Stimulated activated naive CD8-positive, alpha-beta T cell treated with anti-CD3 and anti-CD28 coated beads, Interleukin-15, Interleukin-2, amounts not matched to agents 100 U/mL and 50 U/mL, for 24 hours (primary cell): ENCODE results near the gene CASTOR1.

Experiments
- ATAC-seq: fragments of 150-1000 bp; cut with Tn5 transposase; one replicate; pipeline ENCODE4 v1.10.0; 2021
- DNase-seq: peaks from one replicate; pipeline ENCODE4 v3.0.0; 2021

The CASTOR1 gene

DNA sequence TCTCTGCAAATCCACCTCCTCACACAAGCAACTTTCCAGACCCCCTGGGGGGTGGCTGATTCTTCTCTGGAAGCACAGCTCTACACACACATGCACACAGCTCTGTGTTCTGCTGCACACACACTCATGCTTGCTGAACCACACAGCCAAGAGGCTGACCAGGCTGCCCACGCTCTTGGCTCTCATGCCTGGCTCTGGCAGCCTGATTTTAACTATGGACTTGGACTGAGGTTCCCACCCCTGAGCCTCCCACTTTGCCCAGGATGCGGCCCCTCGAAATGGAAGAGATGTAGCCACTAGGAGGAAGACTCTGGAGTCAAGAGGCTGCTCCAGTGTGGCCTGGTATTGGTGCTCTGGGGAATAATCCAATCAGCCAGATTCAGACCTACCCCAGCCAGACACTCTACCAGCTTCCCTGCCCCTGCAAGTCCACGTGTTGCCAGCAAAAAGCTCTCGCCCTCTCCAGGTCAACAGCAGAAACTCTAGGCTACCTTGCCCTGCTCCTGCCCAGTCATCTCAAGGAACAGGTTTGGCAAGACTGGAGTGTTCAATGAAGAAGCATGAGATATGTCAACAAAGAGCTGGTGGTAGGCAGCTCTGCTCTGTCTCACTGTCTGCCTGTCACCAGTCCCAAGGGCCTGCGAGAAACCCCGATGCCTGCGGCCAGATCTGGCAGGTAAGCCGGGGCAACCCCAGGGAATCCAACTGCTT lies 8.8 kb upstream of the CASTOR1 start:
- no peak for ATAC-seq
- DNase-seq: no peak

DNA sequence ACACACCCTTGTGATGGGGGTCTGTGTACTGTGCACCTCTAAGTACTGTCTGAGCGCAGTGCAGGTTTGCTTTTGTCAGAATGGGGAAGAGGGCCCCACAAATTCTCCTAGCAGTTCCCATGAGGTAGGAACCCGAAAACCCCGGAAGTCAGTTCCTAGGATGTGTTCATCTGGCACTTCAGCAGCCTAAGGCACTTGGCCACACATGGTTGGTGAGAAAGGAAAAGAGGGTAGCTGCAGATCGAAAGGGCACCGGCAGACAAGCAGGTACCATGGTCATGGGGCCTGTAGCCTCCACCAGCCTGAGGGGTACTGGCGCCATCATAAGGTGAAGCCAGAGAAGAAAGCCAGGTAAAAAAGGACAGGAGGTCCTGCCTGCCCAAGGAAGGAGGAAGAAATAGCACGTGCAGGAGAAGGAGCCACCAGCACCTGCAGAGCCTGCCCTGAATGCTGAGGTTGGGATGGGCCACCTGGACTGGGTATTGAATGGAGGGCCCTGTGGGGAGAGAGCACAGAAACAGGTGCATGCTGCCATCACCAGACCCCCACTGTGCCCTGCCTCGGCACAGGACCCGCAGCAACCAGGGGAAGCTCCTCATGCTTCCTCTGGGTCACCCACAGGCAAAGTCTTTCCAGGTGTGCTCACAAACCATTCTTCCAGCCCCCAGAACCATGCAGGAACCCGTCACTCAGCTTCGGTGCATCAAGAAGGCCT lies 8.1 kb upstream of the CASTOR1 start:
- no peak for DNase-seq
- no peak for ATAC-seq

- no peak for ATAC-seq
These were observed 7.5 kb upstream of the CASTOR1 start for GRCh38 chr22:30296833-30297232.

GRCh38 chr22:30296324-30296723 lies 7.0 kb upstream of the CASTOR1 start:
- ATAC-seq: no peak
- no peak for DNase-seq

More at GRCh38 chr22:30296833-30297232, 7.5 kb upstream of the CASTOR1 start:
- DNase-seq: no peak

GRCh38 chr22:30295576-30295975 lies 6.3 kb upstream of the CASTOR1 start:
- ATAC-seq (no peak), DNase-seq (no peak)

DNA sequence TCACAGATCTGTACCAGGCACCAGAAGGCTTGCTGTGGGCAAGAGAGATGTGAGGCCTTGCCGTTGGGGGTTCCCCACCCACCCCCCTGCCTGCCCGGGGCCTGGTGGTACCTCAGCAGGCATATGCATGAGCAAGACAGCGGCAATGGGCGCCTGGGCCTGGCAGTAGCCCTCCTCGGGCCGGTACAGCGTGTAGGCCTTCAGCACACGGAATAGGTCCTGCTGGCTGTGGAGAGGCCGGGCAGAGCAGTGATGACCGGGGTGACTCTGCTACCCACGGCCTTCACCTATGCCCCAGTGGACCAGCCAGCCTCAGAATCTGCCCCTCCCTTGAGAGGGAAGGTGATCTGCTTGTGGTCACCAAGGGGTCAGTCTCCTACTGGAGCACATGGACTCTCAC lies 5.5 kb upstream of the CASTOR1 start:
- ATAC-seq: no peak
- no peak for DNase-seq

DNA sequence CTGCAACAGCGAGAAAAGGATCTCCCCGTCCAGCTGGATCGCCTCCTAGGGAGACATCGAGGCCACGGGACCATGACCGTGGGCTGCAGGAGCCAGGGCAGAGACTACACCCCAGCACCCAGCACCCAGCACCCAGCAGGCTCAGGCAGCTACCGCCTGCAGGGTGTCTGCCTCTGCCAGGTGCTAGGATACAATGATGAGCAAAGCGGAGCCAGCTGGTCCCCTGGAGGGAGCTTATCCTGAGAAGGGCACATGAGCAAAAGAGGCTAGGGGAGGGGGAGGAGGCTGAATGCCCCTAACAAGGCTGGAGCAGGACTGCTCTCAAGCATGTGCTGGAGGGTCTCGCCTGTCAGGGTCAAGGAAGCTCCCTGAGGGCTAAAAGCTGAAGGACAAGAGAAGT lies 4.8 kb upstream of the CASTOR1 start:
- ATAC-seq (no peak), DNase-seq (no peak)

- DNase-seq (no peak), ATAC-seq (no peak)
These were observed 3.7 kb upstream of the CASTOR1 start for GRCh38 chr22:30293026-30293425.

DNA sequence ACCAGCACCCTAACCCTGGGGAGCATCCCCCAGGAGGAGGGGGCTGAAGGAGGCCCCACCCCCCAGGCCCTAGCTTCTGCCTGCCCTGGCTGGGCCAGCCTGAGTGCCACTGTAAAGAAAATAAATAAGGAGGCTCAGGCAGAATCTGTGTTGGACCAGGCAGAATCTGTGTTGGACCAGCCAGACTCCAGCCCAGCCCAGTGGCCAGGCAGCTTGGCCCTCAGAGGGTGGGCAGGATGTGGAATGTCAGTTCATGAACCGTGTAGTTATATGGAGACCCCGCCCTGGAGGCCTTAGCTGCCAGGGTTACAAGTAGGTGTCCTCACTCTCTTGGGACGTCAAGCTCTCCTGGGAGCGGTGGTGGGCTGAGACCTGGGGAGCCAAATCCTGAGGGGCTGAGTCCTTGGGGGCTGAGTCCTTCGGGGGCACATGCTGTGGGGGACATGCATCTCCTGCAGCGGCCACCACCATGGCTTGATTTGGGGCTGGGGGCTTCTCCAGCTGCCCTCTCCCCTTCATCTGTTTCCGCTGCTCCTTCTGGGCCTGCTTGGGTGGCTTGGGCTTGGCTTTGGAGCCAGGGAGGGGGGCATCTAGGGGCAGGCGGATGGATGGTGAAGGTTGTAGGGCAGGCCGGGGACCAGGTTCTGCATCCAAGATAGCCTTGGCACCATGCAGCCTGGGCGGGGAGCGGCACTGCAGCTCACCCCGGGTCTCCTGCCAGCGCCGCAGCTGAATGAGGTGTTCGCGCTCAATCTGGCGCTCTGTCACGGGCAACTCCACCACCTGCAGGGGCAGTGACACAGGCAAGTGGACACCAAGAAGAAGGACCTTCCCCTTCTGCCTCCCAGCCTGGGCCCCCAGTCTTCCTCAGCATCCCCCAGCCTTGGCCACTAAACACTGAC lies 3.0 kb upstream of the CASTOR1 start:
- no peak for ATAC-seq
- no peak for DNase-seq

DNA sequence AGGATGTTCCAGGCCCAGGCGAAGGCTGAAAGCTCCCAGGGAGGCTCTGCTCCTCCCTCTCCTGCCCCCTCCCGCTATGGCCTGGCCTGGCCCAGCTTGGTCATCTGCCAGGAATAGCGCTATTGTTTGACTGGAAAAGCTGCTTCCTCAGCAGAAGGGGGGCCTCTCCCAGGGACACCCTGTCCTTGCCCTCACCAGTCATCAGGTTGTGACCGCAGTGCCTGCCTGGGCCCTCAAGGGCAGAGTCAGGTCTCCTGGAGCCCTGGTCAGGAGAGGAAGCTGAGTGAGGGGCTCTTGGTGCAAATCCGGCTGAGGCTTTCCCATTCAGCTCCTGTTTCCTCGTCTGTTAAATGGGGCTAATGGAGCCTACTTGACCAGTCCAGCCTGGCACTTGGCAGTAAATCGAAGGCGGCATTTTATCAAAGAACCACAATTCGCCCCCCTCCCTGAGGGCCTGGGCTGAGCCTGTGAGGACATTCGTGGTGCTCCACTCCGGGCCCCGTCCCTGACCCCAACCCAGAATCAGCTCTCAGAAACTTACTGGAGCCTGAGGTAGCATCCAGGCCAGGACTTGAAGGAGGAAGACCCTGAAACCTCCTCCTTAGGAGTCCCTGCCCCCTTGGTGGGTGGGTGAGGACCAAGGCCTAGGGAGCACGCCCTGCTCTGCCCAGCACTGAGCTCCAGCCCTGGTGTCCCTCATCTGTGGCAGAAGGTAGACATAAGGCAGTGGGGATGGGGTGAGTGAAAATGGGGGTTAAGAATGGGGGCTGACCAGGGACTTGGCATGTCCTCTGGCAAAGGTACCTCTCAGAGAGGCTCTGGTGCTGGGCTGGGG lies 2.0 kb upstream of the CASTOR1 start:
- no peak for ATAC-seq
- no peak for DNase-seq

DNA sequence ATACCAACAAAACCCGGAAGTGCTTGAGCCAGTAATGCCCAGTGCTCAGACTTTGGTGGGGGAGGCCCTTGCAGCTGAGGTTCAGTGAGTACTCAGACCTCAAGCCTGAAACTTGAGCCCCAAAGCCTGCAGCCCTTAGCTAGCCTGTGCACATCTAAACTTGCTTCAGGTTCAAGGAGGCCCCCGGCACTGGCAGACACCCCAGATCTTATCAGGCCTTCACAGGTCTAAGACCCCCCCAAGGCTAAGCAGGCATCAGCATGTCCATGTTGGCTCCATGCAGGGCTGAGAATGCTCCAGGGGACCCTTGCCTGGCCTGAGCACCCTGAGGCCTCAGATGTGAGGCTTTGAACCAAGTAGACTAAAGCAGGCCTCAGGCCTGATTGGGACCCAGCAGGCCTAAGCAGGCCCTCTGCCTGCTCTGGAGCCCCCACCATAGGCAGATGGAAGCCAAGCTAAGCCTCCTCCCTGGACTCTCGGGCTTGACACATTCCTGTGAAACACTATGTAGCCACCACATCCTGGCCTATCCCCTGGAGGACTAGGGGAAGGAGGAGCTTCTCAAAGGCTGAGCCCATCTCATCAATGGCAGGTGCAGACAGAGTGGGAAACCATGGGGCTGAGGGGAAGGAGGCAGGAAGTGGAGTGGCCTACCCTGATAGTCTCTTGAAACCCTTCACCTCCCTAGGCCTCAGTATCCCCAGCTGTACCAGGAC lies 1.2 kb upstream of the CASTOR1 start:
- no peak for ATAC-seq
- DNase-seq: no peak

- no peak for DNase-seq
- peak; percentile 14 for ATAC-seq
These were observed 642 bp upstream of the CASTOR1 start for GRCh38 chr22:30289980-30290313.

DNA sequence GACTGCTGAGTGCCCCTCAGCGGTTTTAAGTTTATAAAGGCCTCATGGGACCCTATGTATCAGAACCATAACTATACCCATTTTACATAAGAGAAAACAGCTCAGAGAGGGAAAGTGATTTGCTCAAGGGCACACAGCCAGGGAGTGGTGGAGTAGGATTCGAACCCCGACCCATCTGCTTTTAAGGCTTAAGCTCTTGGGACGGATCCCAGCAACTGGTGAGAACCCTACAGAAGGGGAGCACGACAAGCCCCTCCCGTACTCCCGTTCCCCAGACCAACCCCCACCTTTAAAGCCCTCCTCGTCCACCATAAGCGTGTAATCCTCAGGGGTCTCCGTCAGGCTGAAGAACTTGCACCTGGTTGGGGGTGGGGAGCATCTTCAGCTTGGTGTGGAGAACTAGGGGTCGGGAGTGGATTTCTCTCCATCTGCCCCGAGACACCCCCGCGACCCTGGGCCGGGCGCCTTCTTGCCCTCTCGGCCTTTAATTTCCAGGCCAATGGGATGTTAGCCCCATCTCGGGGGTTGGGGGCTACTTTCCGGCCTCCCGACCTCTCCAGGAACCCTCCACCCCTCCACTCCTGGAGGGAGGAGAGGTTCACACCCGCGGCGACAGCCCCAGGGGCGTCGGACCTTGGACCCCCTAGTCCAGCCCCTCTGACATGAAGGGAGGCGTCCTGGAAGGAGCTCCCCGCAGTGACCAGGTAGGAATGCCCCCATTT lies 725 bp downstream of the CASTOR1 start:
- no peak for ATAC-seq
- no peak for DNase-seq

DNA sequence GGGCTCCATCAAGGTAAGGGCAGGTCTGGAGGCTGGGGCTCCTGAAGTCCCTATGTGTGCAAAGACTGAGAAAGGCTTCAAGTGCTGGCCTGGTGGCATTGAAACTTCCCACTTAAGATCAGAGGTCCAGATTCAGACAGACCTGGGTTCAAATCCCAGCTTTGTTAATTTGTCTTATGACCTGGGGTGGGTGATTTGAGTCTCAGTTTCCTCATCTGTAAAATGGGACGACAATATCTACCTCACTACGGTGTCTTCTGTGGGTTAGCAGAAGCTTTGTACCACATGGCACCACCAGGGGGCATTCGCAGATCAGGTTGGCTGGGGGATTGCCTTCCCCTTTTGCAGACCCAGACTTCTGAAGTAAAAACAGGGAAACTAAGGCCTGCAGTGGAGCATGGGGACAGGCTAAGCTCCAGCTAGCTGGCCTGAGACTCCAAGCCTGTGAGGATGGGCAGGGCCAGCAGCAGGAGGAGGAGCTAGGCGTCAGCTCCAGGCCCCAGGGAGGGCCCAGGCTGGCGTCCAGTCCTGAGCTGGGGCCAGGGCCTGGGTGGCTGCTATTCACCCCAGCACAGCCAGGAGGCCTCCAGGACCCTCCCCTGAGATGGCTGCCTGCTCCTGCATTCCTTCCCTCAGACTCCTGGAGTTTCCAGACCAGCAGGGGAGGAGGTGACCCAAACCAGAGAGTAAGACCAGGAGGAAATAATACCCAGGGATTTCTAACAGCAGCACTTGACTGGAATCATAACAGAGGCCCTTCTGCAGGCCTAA lies 1.5 kb downstream of the CASTOR1 start:
- DNase-seq: peak; percentile 91
- ATAC-seq: peak; percentile 35

- ATAC-seq (peak; percentile 36), DNase-seq (peak; percentile 93)
These were observed 2.3 kb downstream of the CASTOR1 start for GRCh38 chr22:30286813-30287647.

- ATAC-seq (no peak), DNase-seq (no peak)
These were observed 3.0 kb downstream of the CASTOR1 start for GRCh38 chr22:30286331-30286730.

GRCh38 chr22:30285846-30286200 lies 3.5 kb downstream of the CASTOR1 start:
- ATAC-seq: no peak
- DNase-seq: no peak

GRCh38 chr22:30285176-30285845 lies 4.0 kb downstream of the CASTOR1 start:
- ATAC-seq: no peak
- DNase-seq: no peak

GRCh38 chr22:30284666-30285065 lies 4.6 kb downstream of the CASTOR1 start:
- ATAC-seq (no peak), DNase-seq (no peak)
